Measurements from ENCODE around the gene ADAM12. TPM values are rescaled to one million over a fixed set of nuclear protein-coding genes. Genes with fewer than 3 reads are reported as not detected.

The ADAM12 gene
- total RNA-seq, 4 donors from 2014 or later, result 0.26 to 1.6 (median 0.47) TPM; not detected in 1

DNA sequence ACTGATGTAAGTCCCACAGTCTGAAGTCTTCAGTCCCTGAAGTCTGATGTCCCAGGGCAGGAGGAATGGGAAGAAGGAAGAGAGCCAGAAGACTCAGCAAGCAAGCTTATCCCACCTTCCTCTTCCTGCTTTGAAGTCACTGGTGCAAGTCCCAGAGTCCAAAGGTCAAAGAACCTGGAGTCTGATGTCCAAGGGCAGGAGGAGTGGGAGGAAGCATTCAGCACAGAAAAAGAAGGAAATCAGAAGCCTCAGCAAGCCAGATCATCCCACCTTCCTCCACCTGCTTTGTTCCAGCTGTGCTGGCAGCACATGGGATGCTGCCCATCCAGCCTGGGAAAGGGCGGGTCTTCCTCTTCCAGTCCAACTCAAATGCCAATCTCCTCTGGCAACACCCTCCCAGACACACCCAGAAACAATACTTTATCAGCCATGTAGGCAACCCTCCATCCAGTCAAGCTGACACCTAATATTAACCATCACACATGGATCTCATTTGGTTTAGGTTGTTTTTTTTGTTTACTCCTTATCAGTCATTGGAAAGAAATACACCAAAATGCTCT is 50.9 kb downstream of the ADAM12 start:
- intact Hi-C loops (cut with DNase I; ENCODE audit: low total_unique reads), result no loop called here
- 44 to 47% methylated on average over 1 of the region's 1 CpG for WGBS, 2 donors
- TF ChIP-seq POLR2A (IDR thresholded peaks at IDR 0.05), result no peak
- TF ChIP-seq, protein P1, sequence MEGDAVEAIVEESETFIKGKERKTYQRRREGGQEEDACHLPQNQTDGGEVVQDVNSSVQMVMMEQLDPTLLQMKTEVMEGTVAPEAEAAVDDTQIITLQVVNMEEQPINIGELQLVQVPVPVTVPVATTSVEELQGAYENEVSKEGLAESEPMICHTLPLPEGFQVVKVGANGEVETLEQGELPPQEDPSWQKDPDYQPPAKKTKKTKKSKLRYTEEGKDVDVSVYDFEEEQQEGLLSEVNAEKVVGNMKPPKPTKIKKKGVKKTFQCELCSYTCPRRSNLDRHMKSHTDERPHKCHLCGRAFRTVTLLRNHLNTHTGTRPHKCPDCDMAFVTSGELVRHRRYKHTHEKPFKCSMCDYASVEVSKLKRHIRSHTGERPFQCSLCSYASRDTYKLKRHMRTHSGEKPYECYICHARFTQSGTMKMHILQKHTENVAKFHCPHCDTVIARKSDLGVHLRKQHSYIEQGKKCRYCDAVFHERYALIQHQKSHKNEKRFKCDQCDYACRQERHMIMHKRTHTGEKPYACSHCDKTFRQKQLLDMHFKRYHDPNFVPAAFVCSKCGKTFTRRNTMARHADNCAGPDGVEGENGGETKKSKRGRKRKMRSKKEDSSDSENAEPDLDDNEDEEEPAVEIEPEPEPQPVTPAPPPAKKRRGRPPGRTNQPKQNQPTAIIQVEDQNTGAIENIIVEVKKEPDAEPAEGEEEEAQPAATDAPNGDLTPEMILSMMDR (IDR thresholded peaks at IDR 0.05), result no peak
- DNase-seq (ENCODE audit: low spot score in 2 of 2), result no peak
- H3K4me3 ChIP-seq (ENCODE audit: low read depth, poor library complexity, severe bottlenecking), result no peak overlapping the region

DNA sequence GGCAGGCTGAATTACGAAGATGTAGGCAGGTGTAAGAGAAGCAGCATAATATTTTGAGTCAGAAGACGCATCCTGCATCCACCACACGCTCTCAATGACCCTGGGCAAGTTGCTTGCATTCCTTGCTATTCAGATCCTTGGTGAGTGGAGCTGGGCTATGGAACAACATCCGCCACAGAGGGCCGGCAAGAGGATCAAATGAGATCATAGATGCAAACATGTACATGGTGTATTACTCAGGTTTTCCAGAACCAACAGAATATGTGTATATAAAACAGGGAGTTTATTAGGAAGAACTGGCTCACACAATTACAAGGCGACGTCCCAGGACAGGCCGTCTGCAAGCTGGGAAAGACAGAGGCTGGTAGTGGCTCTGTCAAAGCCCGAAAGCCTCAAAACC is 51.5 kb downstream of the ADAM12 start:
- no peak for DNase-seq (ENCODE audit: low spot score in 2 of 2)
- TF ChIP-seq POLR2A (IDR thresholded peaks at IDR 0.05), result no peak
- TF ChIP-seq, protein P1 (IDR thresholded peaks at IDR 0.05), result no peak
- WGBS, 2 donors, result 72 to 88% methylated on average over 9 of the region's 9 CpGs
- intact Hi-C loops (cut with DNase I; ENCODE audit: low total_unique reads), result no loop called here
- H3K4me3 ChIP-seq (ENCODE audit: low read depth, poor library complexity, severe bottlenecking), result no peak overlapping the region

DNA sequence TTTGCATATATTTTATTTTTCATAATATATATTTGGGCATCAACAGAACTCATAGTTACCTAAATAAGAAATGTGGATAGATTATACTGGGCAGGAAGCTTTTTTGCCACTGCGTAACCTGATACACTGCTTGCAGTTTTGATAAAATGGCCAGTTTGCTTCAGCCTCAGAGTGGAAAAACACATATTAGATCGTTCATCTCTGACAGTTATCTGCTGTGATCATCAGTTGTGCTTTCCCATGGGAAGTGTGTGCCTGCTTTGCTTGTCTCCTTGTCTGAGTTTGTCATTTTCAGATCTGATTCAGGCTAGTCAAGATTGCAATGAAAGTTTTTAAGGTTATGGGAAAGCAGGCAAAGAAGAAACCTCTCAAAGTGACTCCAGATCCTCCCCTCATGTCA is 54.0 kb downstream of the ADAM12 start:
- WGBS, 2 donors, result 60 to 65% methylated on average over 2 of the region's 2 CpGs
- no peak for DNase-seq (ENCODE audit: low spot score in 2 of 2)
- H3K4me3 ChIP-seq (ENCODE audit: low read depth, poor library complexity, severe bottlenecking), result no peak overlapping the region
- intact Hi-C loops (cut with DNase I; ENCODE audit: low total_unique reads), result no loop called here
- TF ChIP-seq POLR2A (IDR thresholded peaks at IDR 0.05), result no peak

DNA sequence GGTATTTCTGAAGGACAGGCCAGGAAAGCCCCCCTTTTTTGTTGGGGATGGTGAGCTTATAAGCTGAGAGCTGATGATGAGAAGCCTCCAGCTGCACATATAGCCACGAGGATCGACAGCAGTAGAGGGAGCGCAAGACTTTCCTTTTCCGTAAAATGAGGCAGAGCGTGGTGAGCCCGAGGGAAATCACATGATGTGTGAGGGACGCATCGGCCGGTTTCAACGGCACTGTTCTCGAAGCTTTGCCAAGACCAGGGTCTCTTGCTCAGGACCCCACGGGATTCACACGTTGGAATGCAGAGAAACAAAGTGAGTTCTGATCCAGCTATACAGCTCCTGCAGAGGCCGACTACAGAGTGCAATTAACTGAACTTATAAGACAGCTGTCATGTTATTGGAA is 55.7 kb downstream of the ADAM12 start:
- no peak overlapping the region for H3K4me3 ChIP-seq (ENCODE audit: low read depth, poor library complexity, severe bottlenecking)
- intact Hi-C loops (cut with DNase I; ENCODE audit: low total_unique reads), result no loop called here
- WGBS, 2 donors, result 84 to 88% methylated on average over 14 of the region's 14 CpGs
- DNase-seq (ENCODE audit: low spot score in 2 of 2), result no peak
- TF ChIP-seq, protein P1 (IDR thresholded peaks at IDR 0.05), result no peak
- TF ChIP-seq POLR2A (IDR thresholded peaks at IDR 0.05), result no peak

DNA sequence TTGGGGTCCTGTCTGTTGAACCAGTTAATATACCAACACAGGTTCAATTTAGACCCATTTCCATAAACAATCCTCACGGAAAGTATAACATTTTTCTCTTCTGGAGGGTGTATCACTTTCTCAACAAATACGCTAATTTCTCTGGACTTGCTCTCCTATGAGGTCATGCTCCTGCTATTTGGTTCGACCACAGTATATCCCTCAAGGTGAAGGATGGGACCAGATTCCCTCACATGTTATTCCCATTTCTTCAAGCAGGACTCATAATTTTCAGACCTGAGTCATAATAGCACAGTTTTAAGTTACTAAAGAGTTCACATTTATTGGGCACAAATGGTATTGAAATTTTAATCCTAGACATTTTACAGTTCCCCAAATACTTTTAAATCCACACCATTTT is 57.2 kb downstream of the ADAM12 start:
- H3K4me3 ChIP-seq (ENCODE audit: low read depth, poor library complexity, severe bottlenecking), result no peak overlapping the region
- DNase-seq (ENCODE audit: low spot score in 2 of 2), result no peak
- intact Hi-C loops (cut with DNase I; ENCODE audit: low total_unique reads), result no loop called here
- TF ChIP-seq POLR2A (IDR thresholded peaks at IDR 0.05), result no peak
- TF ChIP-seq, protein P1 (IDR thresholded peaks at IDR 0.05), result no peak
- WGBS, 2 donors, result 92 to 95% methylated on average over 3 of the region's 3 CpGs

DNA sequence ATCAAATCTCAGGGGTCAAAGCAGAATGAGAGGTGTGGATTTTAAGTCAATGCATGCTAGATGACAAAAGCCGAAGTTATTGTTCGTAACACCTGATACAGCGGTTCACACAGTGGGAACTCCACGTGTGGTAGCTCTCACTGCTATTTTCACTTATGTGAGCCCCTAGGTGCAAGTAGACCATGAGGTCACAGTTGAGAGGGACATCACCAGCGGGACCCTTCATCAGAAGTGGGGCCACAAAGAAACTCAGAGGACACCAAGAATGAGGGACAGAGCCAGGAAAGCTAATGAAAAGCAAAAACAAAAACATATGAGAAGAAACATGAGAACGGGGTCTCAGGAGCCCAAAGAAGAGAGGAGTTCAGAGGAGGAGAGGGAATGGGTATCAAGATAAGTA is 63.5 kb downstream of the ADAM12 start:
- TF ChIP-seq, protein P1 (IDR thresholded peaks at IDR 0.05), result no peak
- no peak for TF ChIP-seq POLR2A (IDR thresholded peaks at IDR 0.05)
- 91 to 95% methylated on average over 6 of the region's 6 CpGs for WGBS, 2 donors
- no peak for DNase-seq (ENCODE audit: low spot score in 2 of 2)
- intact Hi-C loops (cut with DNase I; ENCODE audit: low total_unique reads), result no loop called here
- H3K4me3 ChIP-seq (ENCODE audit: low read depth, poor library complexity, severe bottlenecking), result no peak overlapping the region
